ENCODE results near the gene CAMTA1. TPM values are rescaled to one million over a fixed set of nuclear protein-coding genes. Genes with fewer than 3 reads are reported as not detected.

Gene CAMTA1
- total and polyA plus RNA-seq, 9 of the 15 experiments (the other 6 are each of a cell fraction or from before 2014, with no cell fraction given): 43.9 to 161 (median 65.9) TPM

DNA sequence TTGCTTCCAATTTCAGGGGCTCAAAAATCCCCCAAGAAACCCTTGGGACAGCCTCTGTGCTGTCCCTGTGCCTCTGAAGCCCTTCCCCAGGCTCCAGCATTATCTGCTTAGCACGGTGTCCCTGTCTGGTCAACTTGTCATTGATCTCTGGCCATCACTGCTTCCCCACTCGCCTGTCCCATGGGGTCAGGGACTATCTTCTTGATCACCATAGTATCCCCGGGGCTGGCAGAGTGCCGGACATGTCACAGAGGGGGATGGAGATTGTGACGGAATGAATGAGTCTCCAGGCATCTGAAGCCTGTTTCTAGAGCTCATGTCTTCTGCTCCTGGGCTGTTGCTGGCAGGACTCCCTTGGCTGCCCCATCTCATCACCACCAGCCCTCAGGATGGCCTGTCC is 886.4 kb downstream of the CAMTA1 start:
- Histone ChIP-seq H3K36me3 (ENCODE audit: control insufficient read depth, insufficient read depth, low read length) (no peaks in the 10 kb centered on the region), H3K4me2 (ENCODE audit: insufficient read depth, low read length) (no peak overlapping the region), H2AFZ (ENCODE audit: low read depth, low read length) (no peak overlapping the region), H3K4me3 (no peak overlapping the region), H3K27ac (ENCODE audit: extremely low read depth, low read depth, low read length) (no peak overlapping the region), H3K9me1 (ENCODE audit: control insufficient read depth, insufficient read depth, low read length) (no peaks in the 10 kb centered on the region), H3K79me2 (ENCODE audit: control insufficient read depth, insufficient read depth, low read length) (no peaks in the 10 kb centered on the region), H3K9ac (ENCODE audit: insufficient read depth in 1 of 2, low read depth in 2 of 2, low read length in 2 of 2) (no peak overlapping the region), H3K9me3 (replicated peaks; ENCODE audit: control insufficient read depth, insufficient read depth, low read depth, low read length) (no peaks in the 10 kb centered on the region), H3K4me1 (replicated peaks in 1 of 2; ENCODE audit: control insufficient read depth in 2 of 2, insufficient read depth in 2 of 2, low read length in 2 of 2) (peaks cover 0 to 13% of the 10 kb centered on the region in 2 experiments; a peak in 1 of 5 replicates), H3K27me3 (ENCODE audit: control insufficient read depth in 2 of 2, insufficient read depth in 2 of 2, low read length in 2 of 2) (peaks cover 23 to 50% of the 10 kb centered on the region in 2 experiments; a peak in 4 of 5 replicates), H4K20me1 (replicated peaks; ENCODE audit: control insufficient read depth, insufficient read depth, low read length) (peaks cover 23% of the 10 kb centered on the region)
- in situ Hi-C loops (cut with MboI) (loop anchor here (5.0 to 25.0 kb wide), 2 partner anchors 81 to 641 kb away; partner anchors contain the start of gene SLC45A1), intact Hi-C loops (cut with micrococcal nuclease) (no loop called here)
- no peak for DNase-seq (ENCODE audit: extremely low read depth in 1 of 4, low spot score in 3 of 4)
- no TSS peak for BruUV-seq (replicated peaks)
- POLR2A ChIA-PET: interaction anchor here (0.5 to 0.8 kb wide), 3 partner anchors 10 to 494 kb away, joined by 3 read pairs; no protein-coding TSS in a partner anchor
- no peak for FAIRE-seq
- ATAC-seq: no peak
- CTCF ChIA-PET (ENCODE audit: low intra/inter-chr PET ratio): interaction anchor here (1.7 kb wide), 1 partner anchor 81 kb away, joined by 6 read pairs; no protein-coding TSS in a partner anchor
- TF ChIP-seq MYNN (IDR thresholded peaks at IDR 0.05) (no peak), MYNN (CRISPR knock-in tag; IDR thresholded peaks at IDR 0.05) (no peak), ZZZ3 (IDR thresholded peaks at IDR 0.05) (no peak), RHOXF2B (CRISPR knock-in tag; conservative IDR thresholded peaks at IDR 0.05) (no peak), HDAC6 (IDR thresholded peaks at IDR 0.05; ENCODE audit: low read depth, low read length) (no peak), DACH1 (IDR thresholded peaks at IDR 0.05; ENCODE audit: partially characterized antibody) (no peak), PURB (CRISPR knock-in tag; IDR thresholded peaks at IDR 0.05; ENCODE audit: low read depth) (no peak), HIVEP1 (CRISPR knock-in tag; IDR thresholded peaks at IDR 0.05) (no peak), BRD4 (IDR thresholded peaks at IDR 0.05) (no peak), EP400 (IDR thresholded peaks at IDR 0.05) (no peak), NFE2L1 (tag; IDR thresholded peaks at IDR 0.05; ENCODE audit: borderline replicate concordance, low read depth) (no peak), ZNF586 (CRISPR knock-in tag; conservative IDR thresholded peaks at IDR 0.05) (no peak), HMG20A (CRISPR knock-in tag; conservative IDR thresholded peaks at IDR 0.05) (no peak), HNRNPL (IDR thresholded peaks at IDR 0.05; ENCODE audit: low read depth, low read length) (no peak), SNRNP70 (optimal IDR thresholded peaks at IDR 0.05; ENCODE audit: low read depth, low read length) (no peak), MCM3 (IDR thresholded peaks at IDR 0.05) (no peak), PHF20 (IDR thresholded peaks at IDR 0.05; ENCODE audit: partially characterized antibody) (no peak)
- TF ChIP-seq, protein P1, sequence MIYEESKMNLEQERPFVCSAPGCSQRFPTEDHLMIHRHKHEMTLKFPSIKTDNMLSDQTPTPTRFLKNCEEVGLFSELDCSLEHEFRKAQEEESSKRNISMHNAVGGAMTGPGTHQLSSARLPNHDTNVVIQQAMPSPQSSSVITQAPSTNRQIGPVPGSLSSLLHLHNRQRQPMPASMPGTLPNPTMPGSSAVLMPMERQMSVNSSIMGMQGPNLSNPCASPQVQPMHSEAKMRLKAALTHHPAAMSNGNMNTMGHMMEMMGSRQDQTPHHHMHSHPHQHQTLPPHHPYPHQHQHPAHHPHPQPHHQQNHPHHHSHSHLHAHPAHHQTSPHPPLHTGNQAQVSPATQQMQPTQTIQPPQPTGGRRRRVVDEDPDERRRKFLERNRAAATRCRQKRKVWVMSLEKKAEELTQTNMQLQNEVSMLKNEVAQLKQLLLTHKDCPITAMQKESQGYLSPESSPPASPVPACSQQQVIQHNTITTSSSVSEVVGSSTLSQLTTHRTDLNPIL (CRISPR knock-in tag; IDR thresholded peaks at IDR 0.05): no peak
- TF ChIP-seq, protein P2, sequence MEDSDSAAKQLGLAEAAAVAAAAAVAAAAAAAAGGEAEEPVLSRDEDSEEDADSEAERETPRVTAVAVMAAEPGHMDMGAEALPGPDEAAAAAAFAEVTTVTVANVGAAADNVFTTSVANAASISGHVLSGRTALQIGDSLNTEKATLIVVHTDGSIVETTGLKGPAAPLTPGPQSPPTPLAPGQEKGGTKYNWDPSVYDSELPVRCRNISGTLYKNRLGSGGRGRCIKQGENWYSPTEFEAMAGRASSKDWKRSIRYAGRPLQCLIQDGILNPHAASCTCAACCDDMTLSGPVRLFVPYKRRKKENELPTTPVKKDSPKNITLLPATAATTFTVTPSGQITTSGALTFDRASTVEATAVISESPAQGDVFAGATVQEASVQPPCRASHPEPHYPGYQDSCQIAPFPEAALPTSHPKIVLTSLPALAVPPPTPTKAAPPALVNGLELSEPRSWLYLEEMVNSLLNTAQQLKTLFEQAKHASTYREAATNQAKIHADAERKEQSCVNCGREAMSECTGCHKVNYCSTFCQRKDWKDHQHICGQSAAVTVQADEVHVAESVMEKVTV (CRISPR knock-in tag; IDR thresholded peaks at IDR 0.05): no peak
- TF ChIP-seq, protein P3, sequence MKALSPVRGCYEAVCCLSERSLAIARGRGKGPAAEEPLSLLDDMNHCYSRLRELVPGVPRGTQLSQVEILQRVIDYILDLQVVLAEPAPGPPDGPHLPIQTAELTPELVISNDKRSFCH (CRISPR knock-in tag; IDR thresholded peaks at IDR 0.05): no peak
- TF ChIP-seq, protein P3 (tag; IDR thresholded peaks at IDR 0.05): no peak
- TF ChIP-seq, protein P4, sequence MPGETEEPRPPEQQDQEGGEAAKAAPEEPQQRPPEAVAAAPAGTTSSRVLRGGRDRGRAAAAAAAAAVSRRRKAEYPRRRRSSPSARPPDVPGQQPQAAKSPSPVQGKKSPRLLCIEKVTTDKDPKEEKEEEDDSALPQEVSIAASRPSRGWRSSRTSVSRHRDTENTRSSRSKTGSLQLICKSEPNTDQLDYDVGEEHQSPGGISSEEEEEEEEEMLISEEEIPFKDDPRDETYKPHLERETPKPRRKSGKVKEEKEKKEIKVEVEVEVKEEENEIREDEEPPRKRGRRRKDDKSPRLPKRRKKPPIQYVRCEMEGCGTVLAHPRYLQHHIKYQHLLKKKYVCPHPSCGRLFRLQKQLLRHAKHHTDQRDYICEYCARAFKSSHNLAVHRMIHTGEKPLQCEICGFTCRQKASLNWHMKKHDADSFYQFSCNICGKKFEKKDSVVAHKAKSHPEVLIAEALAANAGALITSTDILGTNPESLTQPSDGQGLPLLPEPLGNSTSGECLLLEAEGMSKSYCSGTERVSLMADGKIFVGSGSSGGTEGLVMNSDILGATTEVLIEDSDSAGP (CRISPR knock-in tag; IDR thresholded peaks at IDR 0.05): no peak
- under 1% methylated on average over 5 of the region's 5 CpGs for WGBS (ENCODE audit: insufficient coverage, low coverage, missing lambda C conversion rate)
